Measurements from ENCODE around the gene SAP130.

The SAP130 gene

DNA sequence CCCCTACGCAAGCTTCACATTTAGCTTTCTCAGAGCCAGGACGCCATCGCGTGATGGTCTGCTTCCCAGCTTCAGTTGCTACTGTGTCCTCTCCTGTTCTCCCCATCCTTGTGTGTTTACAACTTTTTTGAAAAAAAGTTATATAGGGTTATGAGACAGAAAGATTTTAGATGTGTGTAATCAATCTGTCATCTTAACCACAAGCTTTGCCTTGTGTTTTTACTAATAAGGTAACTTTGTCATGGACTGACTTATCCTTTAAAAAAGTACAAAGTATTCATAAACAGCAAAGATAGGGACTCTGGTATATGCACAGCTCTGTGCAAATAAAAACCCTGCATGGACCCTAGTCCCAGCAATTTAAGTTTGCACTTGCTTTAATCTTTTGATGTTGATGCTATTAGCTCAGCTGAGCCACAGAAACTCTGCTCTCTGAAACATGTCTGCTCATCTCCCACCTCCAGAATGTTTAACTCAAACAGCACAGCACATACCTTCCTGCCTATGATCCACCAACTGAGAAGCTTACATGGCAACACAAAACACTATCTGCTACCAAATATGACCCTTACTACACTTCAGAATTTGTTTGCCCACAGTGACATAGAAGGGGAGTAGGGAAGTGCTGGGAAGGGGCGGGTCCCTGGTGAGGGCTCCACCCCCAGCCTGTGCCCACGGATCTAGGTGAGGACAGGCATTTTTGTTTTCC is 42.7 kb downstream of the SAP130 start:
- TF ChIP-seq, protein P1, sequence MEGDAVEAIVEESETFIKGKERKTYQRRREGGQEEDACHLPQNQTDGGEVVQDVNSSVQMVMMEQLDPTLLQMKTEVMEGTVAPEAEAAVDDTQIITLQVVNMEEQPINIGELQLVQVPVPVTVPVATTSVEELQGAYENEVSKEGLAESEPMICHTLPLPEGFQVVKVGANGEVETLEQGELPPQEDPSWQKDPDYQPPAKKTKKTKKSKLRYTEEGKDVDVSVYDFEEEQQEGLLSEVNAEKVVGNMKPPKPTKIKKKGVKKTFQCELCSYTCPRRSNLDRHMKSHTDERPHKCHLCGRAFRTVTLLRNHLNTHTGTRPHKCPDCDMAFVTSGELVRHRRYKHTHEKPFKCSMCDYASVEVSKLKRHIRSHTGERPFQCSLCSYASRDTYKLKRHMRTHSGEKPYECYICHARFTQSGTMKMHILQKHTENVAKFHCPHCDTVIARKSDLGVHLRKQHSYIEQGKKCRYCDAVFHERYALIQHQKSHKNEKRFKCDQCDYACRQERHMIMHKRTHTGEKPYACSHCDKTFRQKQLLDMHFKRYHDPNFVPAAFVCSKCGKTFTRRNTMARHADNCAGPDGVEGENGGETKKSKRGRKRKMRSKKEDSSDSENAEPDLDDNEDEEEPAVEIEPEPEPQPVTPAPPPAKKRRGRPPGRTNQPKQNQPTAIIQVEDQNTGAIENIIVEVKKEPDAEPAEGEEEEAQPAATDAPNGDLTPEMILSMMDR (IDR thresholded peaks at IDR 0.05; ENCODE audit: low read depth, low read length): no peak

DNA sequence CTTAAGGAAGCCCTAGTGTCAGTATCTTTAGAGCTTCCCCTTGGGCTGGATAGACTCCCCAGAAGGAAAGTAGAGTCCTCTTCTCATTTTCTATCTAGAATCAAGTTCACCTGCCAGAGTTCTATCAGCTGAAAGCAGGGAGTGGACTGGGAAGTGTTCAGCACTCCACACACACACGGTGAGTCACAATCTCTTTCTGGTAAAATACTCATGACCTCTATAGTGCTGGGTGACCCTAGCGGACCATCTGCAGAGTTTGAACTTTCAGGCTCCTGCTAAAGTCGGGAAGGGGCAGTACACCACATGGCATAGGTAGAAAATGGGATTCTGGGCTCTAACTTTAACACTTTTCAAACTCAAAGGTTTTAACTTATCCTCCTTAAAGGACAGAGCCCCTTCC is 43.3 kb downstream of the SAP130 start:
- H3K4me3 ChIP-seq (ENCODE audit: low read depth, low read length): no peak overlapping the region
- TF ChIP-seq, protein P1 (IDR thresholded peaks at IDR 0.05; ENCODE audit: low read depth, low read length): no peak

More for the DNA sequence above, 42.7 kb downstream of the SAP130 start:
- H3K4me3 ChIP-seq (ENCODE audit: low read depth, low read length): no peak overlapping the region

DNA sequence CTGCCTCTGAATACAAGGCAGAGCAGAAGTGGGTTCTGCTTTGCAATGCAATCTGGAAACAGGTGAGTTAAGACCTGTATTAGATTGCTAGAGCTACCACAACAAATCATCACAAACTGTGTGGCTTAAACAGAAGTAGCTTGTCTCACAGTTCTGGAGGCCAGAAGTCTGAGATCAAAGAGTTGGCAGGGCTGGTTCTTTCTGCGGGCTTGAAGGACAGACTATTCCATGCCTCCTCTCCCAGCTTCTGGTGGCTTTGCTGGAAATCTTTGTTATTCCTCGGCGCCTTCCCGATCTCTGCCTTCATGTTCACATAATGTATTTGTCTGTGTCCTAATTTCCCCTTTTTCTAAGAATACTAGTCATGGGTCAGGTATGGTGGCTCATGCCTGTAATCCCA is 58.4 kb downstream of the SAP130 start:
- H3K4me3 ChIP-seq (ENCODE audit: low read depth, low read length): no peak overlapping the region
- TF ChIP-seq, protein P1 (IDR thresholded peaks at IDR 0.05; ENCODE audit: low read depth, low read length): no peak

DNA sequence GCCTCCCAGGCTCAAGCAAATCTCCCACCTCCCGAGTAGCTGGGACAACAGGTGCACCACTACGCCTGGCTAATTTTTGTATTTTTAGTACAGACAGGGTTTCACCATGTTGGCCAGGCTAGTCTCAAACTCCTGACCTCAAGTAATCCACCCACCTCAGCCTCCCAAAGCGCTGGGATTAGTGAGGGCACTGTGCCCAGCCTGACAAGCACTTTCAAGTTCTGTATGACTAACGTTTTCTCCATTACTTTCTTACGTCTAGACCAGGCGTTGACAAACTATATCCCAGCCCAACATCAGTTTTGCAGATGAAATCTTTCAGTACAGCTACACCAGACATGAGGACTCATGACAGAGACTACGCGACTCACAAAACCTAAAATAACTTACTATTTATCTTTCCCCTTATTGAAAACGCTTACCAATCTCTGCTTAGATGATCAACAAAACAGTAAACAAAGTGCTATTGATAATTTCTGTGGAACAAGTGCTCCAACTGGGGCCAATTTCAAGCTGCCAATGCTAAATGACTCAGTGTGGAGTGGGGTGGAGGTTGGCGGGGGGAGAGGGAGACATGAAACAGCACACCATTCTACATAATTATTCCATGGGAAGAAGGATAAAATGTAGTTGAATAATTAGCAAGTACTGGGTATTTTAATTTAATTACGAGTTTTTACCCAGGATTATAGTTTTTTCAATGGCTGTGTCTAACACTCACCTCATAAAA is 59.1 kb downstream of the SAP130 start:
- no peak overlapping the region for H3K4me3 ChIP-seq (ENCODE audit: low read depth, low read length)
- TF ChIP-seq, protein P1 (IDR thresholded peaks at IDR 0.05; ENCODE audit: low read depth, low read length): no peak

DNA sequence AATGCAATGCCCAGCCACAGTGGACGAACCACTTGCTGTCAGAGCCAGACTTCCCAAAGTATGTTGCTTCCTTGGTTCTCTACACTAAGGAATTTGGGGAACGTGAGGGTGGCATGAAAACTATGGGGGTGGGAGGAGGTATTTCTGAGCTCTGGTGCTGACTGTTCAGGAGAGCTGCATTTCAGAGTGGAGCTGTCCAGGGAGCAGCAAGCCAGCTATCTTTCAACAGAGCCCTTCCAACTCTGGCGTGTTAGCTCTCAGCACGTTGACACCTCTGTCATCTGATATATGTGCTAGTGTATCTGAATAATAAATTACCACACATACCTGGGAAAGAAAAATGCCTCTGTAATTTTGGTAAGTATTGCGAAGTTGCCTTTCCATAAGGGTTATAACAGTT is 66.1 kb downstream of the SAP130 start:
- H3K4me3 ChIP-seq (ENCODE audit: low read depth, low read length): no peak overlapping the region
- TF ChIP-seq, protein P1 (IDR thresholded peaks at IDR 0.05; ENCODE audit: low read depth, low read length): no peak

DNA sequence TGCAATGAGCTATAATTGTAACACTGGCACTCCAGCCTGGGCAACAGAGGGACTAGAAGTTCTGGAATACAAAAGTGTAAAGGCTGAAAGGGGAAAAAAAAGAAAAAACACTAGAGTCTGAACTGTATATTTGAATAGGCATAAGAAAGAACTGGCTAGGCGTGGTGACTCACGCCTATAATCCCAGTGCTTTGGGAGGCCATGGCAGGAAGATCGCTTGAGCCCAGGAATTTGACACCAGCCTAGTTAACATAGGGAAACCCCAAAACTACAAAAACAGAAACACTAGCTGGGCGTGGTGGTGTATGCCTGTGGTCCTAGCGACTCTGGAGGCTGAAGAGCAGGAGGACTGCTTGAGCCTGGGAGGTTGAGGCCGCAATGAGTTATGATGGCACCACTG is 70.6 kb downstream of the SAP130 start:
- H3K4me3 ChIP-seq (ENCODE audit: low read depth, low read length): no peak overlapping the region
- TF ChIP-seq, protein P1 (IDR thresholded peaks at IDR 0.05; ENCODE audit: low read depth, low read length): no peak

DNA sequence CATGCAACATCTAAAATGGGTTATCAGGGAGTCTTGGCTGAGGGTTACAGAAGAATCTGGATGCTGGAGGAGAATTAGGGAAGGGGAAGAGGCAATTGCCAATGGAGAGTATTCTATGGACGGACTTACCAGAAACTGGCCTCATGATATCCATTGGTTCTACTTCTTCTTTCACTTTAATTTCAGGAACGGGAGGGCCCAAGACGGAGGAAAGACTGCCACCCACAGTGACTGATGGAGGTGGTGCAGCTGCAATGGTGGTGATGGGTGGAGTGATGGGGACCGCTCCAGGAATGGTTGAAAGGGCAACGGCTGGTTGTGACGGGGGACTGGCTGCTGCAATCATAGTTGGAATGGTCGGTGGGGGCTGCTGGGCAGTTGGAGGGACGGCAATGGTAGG is 73.0 kb downstream of the SAP130 start:
- TF ChIP-seq, protein P1 (IDR thresholded peaks at IDR 0.05; ENCODE audit: low read depth, low read length): no peak
- no peak overlapping the region for H3K4me3 ChIP-seq (ENCODE audit: low read depth, low read length)
